Endodermal cell (in vitro differentiated cells): ENCODE data around the gene CGREF1. TPM values are rescaled to one million over a fixed set of nuclear protein-coding genes. Genes with fewer than 3 reads are reported as not detected.

Source experiments
- DNase-seq: peaks from one replicate; pipeline ENCODE4 v3.0.0-alpha.2; 2017
- H3K27ac ChIP-seq: 2 replicates; pipeline ENCODE4 v1.5.1; 2013; ENCODE audit warnings: mild to moderate bottlenecking, low read depth, low read length, moderate library complexity
- H3K27me3 ChIP-seq: 2 replicates; pipeline ENCODE4 v1.6.1; 2013; ENCODE audit warnings: mild to moderate bottlenecking, low read length, moderate library complexity; ENCODE audit not compliant: insufficient read depth, control insufficient read depth, poor library complexity, severe bottlenecking
- H3K36me3 ChIP-seq: 2 replicates; pipeline ENCODE4 v1.7.0; 2013; ENCODE audit warnings: mild to moderate bottlenecking, low read length, moderate library complexity; ENCODE audit not compliant: control insufficient read depth, insufficient read depth
- H3K4me1 ChIP-seq: one replicate; pipeline ENCODE4 v1.7.0; 2013; ENCODE audit warnings: low read length; ENCODE audit not compliant: control insufficient read depth, insufficient read depth
- H3K4me3 ChIP-seq: 2 replicates; pipeline ENCODE4 v1.5.1; 2013; ENCODE audit warnings: mild to moderate bottlenecking, low read length, moderate library complexity
- H3K9ac ChIP-seq: 2 replicates; pipeline ENCODE4 v1.6.1; 2013; ENCODE audit warnings: mild to moderate bottlenecking, low read length, moderate library complexity; ENCODE audit not compliant: poor library complexity, severe bottlenecking; ENCODE audit errors: extremely low read depth
- H3K9me3 ChIP-seq: 2 replicates; pipeline ENCODE4 v1.6.1; 2013; ENCODE audit warnings: mild to moderate bottlenecking, low read length, moderate library complexity; ENCODE audit not compliant: control insufficient read depth
- H3K27ac Mint-ChIP-seq: 2 replicates; pipeline ENCODE4 v1.8.0; 2020; ENCODE audit warnings: mixed read lengths
- H3K27me3 Mint-ChIP-seq: 2 replicates; pipeline ENCODE4 v1.8.0; 2021; ENCODE audit warnings: mild to moderate bottlenecking, mixed read lengths; ENCODE audit not compliant: insufficient read depth
- H3K36me3 Mint-ChIP-seq: 2 replicates; pipeline ENCODE4 v1.8.0; 2020; ENCODE audit warnings: low read depth, mixed read lengths
- H3K4me1 Mint-ChIP-seq: 2 replicates; pipeline ENCODE4 v1.8.0; 2020; ENCODE audit warnings: mixed read lengths
- H3K4me3 Mint-ChIP-seq: 2 replicates; pipeline ENCODE4 v1.8.0; 2020; ENCODE audit warnings: mild to moderate bottlenecking, moderate library complexity, mixed read lengths
- H3K9me3 Mint-ChIP-seq: 2 replicates; pipeline ENCODE4 v1.8.0; 2020; ENCODE audit warnings: mild to moderate bottlenecking, mixed read lengths
- WGBS, 2 experiments: methylation state at CpG; one replicate each; pipeline versions ENCODE4 v1.1.5 to v1.1.7; 2013; ENCODE audit warnings: missing lambda C conversion rate in 2 of 2, mixed read lengths in 1 of 2; ENCODE audit not compliant: insufficient coverage in 1 of 2, insufficient read length in 1 of 2; 5-methylcytosine and 5-hydroxymethylcytosine counted together
- total RNA-seq, 2 donors: library from RNA; stranded (reverse); fragmentation: NEBNext Ultra II Directional in 1 of 2; extraction: Animal tissue kit (Norgen Biotek cat#: 25700) in 1 of 2; gene quantifications; 2 replicates in 1 of 2; 3 replicates in 1 of 2; pipeline ENCODE4 v1.2.1, GENCODE V29; 2021
- TF ChIP-seq, protein P1 (sequence below): fragments of 200-600 bp; sonication (generic); conservative IDR thresholded peaks from 2 replicates; pipeline ENCODE4 v1.5.0; 2021; ENCODE audit warnings: antibody characterized with exemption, mild to moderate bottlenecking

CGREF1 gene
- total RNA-seq, 2 donors from 2014 or later = 0.20 to 0.33 TPM

DNA sequence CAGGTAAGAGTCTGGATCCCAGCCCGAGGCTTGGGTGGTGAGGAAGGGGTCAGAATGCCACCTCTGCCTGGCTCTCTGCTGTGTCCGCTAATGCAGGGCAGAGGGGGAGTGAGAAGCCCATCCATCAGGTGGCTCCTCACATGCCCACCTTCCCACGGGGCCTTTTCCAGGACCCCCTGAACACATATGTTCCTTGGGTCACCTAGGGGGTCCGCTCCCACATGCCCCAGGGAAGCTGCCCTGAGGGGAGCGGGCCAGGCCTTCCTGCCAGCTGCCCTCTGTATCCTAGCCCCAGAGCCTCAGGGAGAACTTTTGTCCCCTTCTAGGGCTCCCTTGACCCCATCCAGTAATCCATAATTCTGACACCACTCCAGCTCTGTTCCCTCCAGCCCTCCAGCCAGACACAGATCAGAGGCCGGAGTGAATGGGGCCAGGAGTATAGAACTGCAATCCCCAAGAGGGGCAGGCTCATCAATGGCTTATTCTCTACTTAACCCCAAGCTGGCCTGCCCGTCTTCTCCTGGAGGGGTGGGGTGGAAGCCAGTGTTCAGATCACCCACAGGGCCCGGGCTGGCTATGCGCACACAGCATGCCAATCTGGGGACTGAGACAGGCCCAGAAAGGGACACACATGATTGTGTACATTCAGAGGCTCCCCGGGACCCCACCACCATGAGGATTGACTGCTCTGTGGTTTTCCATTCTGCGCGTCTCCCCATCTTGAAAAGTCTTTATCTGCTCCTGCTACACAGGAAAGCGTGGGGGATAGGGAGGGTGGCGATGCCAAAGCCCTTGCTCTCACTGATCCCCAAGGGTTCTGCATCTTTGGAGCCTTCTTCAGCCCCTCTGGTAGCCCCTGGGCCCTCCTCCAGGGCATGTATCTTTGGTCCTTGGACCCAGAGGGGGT is 39.4 kb downstream of the CGREF1 start:
- Mint-ChIP-seq H3K4me1 (peaks cover 10% of the 10 kb centered on the region), H3K27ac (no peak overlapping the region), H3K4me3 (no peak overlapping the region), H3K27me3 (peaks cover 7% of the 10 kb centered on the region), H3K36me3 (no peaks in the 10 kb centered on the region), H3K9me3 (no peaks in the 10 kb centered on the region)
- DNase-seq = no peak
- H3K4me3 ChIP-seq = no peak overlapping the region
- WGBS, 2 experiments = 91 to 92% methylated on average over 9 to 14 of the region's 14 CpGs
- no peak overlapping the region for H3K9ac ChIP-seq
- H3K36me3 ChIP-seq = no peaks in the 10 kb centered on the region
- no peaks in the 10 kb centered on the region for H3K27me3 ChIP-seq
- no peaks in the 10 kb centered on the region for H3K9me3 ChIP-seq
- no peaks in the 10 kb centered on the region for H3K4me1 ChIP-seq
- H3K27ac ChIP-seq = peak overlapping the region; percentile 64
- TF ChIP-seq, protein P1, sequence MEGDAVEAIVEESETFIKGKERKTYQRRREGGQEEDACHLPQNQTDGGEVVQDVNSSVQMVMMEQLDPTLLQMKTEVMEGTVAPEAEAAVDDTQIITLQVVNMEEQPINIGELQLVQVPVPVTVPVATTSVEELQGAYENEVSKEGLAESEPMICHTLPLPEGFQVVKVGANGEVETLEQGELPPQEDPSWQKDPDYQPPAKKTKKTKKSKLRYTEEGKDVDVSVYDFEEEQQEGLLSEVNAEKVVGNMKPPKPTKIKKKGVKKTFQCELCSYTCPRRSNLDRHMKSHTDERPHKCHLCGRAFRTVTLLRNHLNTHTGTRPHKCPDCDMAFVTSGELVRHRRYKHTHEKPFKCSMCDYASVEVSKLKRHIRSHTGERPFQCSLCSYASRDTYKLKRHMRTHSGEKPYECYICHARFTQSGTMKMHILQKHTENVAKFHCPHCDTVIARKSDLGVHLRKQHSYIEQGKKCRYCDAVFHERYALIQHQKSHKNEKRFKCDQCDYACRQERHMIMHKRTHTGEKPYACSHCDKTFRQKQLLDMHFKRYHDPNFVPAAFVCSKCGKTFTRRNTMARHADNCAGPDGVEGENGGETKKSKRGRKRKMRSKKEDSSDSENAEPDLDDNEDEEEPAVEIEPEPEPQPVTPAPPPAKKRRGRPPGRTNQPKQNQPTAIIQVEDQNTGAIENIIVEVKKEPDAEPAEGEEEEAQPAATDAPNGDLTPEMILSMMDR = no peak

- H3K27me3 Mint-ChIP-seq = peaks cover 7% of the 10 kb centered on the region
- no peaks in the 10 kb centered on the region for H3K9me3 Mint-ChIP-seq
- H3K36me3 Mint-ChIP-seq = no peaks in the 10 kb centered on the region
- H3K4me1 Mint-ChIP-seq = peaks cover 10% of the 10 kb centered on the region
- Histone ChIP-seq H3K27ac (peak within 1 kb of the TSS; percentile 64), H3K27me3 (no peaks in the 10 kb centered on the region), H3K4me3 (no peak within 1 kb of the TSS), H3K9ac (no peak within 1 kb of the TSS), H3K4me1 (no peaks in the 10 kb centered on the region), H3K9me3 (no peaks in the 10 kb centered on the region), H3K36me3 (no peaks in the 10 kb centered on the region)
- 74 to 83% methylated on average over 16 to 40 of the region's 41 CpGs for WGBS, 2 experiments
- H3K27ac Mint-ChIP-seq = peak within 1 kb of the TSS; percentile 21
- no peak within 1 kb of the TSS for H3K4me3 Mint-ChIP-seq
- peak; percentile 67 for DNase-seq
- TF ChIP-seq, protein P1 = no peak
Observed at GRCh38 chr2:27078267-27079194, 40.4 kb downstream of the CGREF1 start, which contains the start of gene EMILIN1. Gene EMILIN1, plus strand, starts transcription at chr2:27078615. Its CDS starts 451 bp downstream, at chr2:27079066.

DNA sequence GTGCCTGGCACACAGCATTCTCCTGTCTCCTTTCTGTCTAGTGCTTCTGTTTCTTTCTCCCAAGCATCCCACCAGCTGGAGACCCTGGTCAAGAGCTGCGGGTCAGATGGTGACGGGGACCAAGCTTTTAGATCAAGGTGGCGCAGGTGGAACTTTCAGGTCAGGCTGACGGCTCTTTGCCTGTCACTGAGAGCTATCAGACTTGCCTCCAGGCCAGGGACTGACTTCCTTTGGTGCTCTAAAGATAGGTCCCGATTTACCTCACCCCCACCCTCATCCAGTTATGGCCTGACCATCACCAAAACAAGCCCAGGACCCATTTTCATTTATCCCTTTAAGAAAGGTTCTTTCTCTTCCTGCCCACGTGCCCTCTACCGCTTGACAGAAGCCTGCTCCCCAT is 41.7 kb downstream of the CGREF1 start:
- no peak for DNase-seq
- H3K4me1 ChIP-seq = peaks cover 4% of the 10 kb centered on the region
- peaks cover 7% of the 10 kb centered on the region for H3K27me3 Mint-ChIP-seq
- H3K36me3 Mint-ChIP-seq = no peaks in the 10 kb centered on the region
- H3K27ac Mint-ChIP-seq = no peak overlapping the region
- H3K27ac ChIP-seq = no peak overlapping the region
- H3K9me3 Mint-ChIP-seq = no peaks in the 10 kb centered on the region
- no peak overlapping the region for H3K9ac ChIP-seq
- H3K4me1 Mint-ChIP-seq = peaks cover 19% of the 10 kb centered on the region
- H3K9me3 ChIP-seq = no peaks in the 10 kb centered on the region
- no peaks in the 10 kb centered on the region for H3K27me3 ChIP-seq
- H3K4me3 ChIP-seq = no peak overlapping the region
- no peaks in the 10 kb centered on the region for H3K36me3 ChIP-seq
- TF ChIP-seq, protein P1 = no peak
- no peak overlapping the region for H3K4me3 Mint-ChIP-seq
- 92% methylated on average over 6 to 7 of the region's 7 CpGs for WGBS, 2 experiments
